Mesothelial cell of epicardium (in vitro differentiated cells): ENCODE measurements around the gene TCEANC2. TPM values are rescaled to one million over a fixed set of nuclear protein-coding genes. Genes with fewer than 3 reads are reported as not detected.
A peak's percentile ranks its signal among the peaks of the same experiment; 100 is the strongest.

Source experiments
- DNase-seq, 2 experiments: peaks; one replicate each; pipeline ENCODE4 v3.0.0; 2021; ENCODE audit warnings: low spot score in 2 of 2; ENCODE audit not compliant: unreplicated experiment in 2 of 2
- H3K27ac Mint-ChIP-seq: 2 replicates; pipeline ENCODE4 v1.8.0; 2021; ENCODE audit warnings: mixed read lengths
- H3K27me3 Mint-ChIP-seq: 2 replicates; pipeline ENCODE4 v1.8.0; 2021; ENCODE audit warnings: low read depth, mixed read lengths
- H3K36me3 Mint-ChIP-seq: 2 replicates; pipeline ENCODE4 v1.8.0; 2021; ENCODE audit warnings: mixed read lengths
- H3K4me1 Mint-ChIP-seq: 2 replicates; pipeline ENCODE4 v1.8.0; 2021; ENCODE audit warnings: mixed read lengths
- H3K4me3 Mint-ChIP-seq: 2 replicates; pipeline ENCODE4 v1.8.0; 2021; ENCODE audit warnings: mild to moderate bottlenecking, moderate library complexity, mixed read lengths
- H3K9me3 Mint-ChIP-seq: 2 replicates; pipeline ENCODE4 v1.8.0; 2021; ENCODE audit warnings: mixed read lengths
- CTCF ChIP-seq: fragments of 200-600 bp; sonication (generic); IDR thresholded peaks from one replicate; pipeline ENCODE4 v1.5.0; 2021; ENCODE audit warnings: antibody characterized with exemption; ENCODE audit not compliant: unreplicated experiment
- total RNA-seq: library from RNA; stranded (reverse); gene quantifications from 3 replicates; pipeline ENCODE4 v1.2.1, GENCODE V29; 2021

The TCEANC2 gene
- total RNA-seq, 1 donor from 2014 or later, result 7.8 TPM

DNA sequence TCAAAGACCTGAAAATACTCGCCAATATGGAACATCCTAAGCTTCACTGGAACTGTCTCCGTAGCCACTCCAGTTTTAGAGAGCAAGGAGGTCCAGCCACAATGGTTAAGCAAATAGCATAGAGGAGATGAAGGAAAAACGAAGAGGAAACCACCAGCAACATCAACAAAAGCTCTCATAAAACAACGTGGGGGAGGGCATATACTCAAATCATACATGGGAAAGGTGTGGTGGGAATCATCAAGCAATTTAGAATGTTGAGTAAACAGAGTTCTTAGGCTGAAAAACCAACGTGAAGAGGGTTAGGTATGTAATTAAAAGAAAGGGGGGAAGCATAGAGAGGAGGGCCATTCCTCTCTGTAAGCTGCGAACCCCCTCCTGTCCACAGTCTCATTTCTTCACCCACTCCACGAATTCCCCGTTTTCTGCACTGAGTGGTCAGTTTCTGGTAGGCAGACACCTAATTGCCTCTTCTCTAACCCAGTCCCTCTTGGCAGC is 1.4 kb upstream of the TCEANC2 start:
- DNase-seq, result no peak
- peaks cover 20% of the 10 kb centered on the region for H3K4me1 Mint-ChIP-seq
- no peak for TF ChIP-seq CTCF
- no peak overlapping the region for H3K4me3 Mint-ChIP-seq
- H3K9me3 Mint-ChIP-seq, result no peaks in the 10 kb centered on the region
- no peaks in the 10 kb centered on the region for H3K27me3 Mint-ChIP-seq
- H3K27ac Mint-ChIP-seq, result no peak overlapping the region
- H3K36me3 Mint-ChIP-seq, result no peaks in the 10 kb centered on the region

DNA sequence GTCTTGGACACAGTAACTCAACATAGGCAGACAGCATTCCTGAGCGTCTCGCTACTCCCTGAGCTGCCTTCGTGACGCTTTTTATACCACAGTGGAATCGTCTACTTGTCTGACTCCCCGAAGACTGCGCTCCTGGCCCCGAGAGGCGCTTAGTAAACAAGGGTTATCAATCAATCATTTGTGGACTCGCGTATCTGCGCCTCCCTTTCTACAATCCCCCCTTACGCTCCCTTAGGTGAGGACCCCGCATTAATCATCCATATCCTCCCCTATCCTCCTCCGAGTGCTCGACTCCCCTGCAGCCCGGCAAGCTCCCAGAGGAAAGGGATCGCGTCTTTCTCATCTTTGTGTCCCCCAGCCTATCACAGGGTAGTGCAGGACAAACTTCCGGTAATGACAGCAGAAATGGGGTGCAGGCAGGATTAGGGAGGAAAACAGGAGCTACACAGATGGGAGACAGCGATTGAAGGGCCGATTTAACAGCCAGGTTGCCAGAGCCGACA is 926 bp upstream of the TCEANC2 start:
- no peak overlapping the region for H3K4me3 Mint-ChIP-seq
- DNase-seq, result peak; percentile 37 to 61

GRCh38 chr1:54053745-54054437 is 483 bp downstream of the TCEANC2 start:
- H3K4me3 Mint-ChIP-seq, result no peak overlapping the region
- H3K36me3 Mint-ChIP-seq, result peaks cover 1% of the 10 kb centered on the region
- H3K4me1 Mint-ChIP-seq, result peaks cover 15% of the 10 kb centered on the region
- H3K27ac Mint-ChIP-seq, result no peak overlapping the region
- no peak for TF ChIP-seq CTCF
- no peaks in the 10 kb centered on the region for H3K9me3 Mint-ChIP-seq
- H3K27me3 Mint-ChIP-seq, result no peaks in the 10 kb centered on the region
- DNase-seq, result no peak

More for the DNA sequence above, 926 bp upstream of the TCEANC2 start:
- TF ChIP-seq CTCF, result no peak
- Mint-ChIP-seq H3K36me3 (no peaks in the 10 kb centered on the region), H3K27ac (no peak overlapping the region), H3K27me3 (no peaks in the 10 kb centered on the region), H3K4me1 (peaks cover 15% of the 10 kb centered on the region), H3K9me3 (no peaks in the 10 kb centered on the region)

GRCh38 chr1:54054438-54054749 is 986 bp downstream of the TCEANC2 start:
- peaks cover 3% of the 10 kb centered on the region for H3K36me3 Mint-ChIP-seq
- peaks cover 15% of the 10 kb centered on the region for H3K4me1 Mint-ChIP-seq
- TF ChIP-seq CTCF, result no peak
- H3K9me3 Mint-ChIP-seq, result no peaks in the 10 kb centered on the region
- H3K27ac Mint-ChIP-seq, result no peak overlapping the region
- no peaks in the 10 kb centered on the region for H3K27me3 Mint-ChIP-seq
- no peak overlapping the region for H3K4me3 Mint-ChIP-seq
- DNase-seq, result no peak

DNA sequence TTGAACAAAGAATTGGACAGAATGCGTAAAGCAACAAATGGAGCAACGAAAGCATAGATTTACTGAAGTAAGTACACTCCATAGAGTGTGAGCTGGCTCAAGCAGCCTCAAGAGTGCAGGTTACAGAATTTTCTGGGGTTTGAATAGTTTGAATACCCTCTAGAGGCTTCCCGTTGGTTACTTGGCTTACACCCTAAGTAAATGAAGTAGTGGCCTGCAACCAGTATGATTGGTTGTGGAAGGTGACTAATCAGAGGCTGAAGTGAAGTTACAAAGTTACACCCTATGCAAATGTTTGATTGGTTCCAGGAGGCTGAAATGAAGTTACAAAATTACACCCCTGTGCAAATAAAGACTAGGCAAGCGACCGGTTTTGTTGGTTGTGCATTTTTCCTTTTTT is 10.9 kb downstream of the TCEANC2 start:
- Mint-ChIP-seq H3K27me3 (no peaks in the 10 kb centered on the region), H3K36me3 (peaks cover 11% of the 10 kb centered on the region), H3K4me1 (no peaks in the 10 kb centered on the region), H3K9me3 (peaks cover 4% of the 10 kb centered on the region), H3K27ac (no peak overlapping the region), H3K4me3 (no peak overlapping the region)
- TF ChIP-seq CTCF, result no peak
- no peak for DNase-seq

DNA sequence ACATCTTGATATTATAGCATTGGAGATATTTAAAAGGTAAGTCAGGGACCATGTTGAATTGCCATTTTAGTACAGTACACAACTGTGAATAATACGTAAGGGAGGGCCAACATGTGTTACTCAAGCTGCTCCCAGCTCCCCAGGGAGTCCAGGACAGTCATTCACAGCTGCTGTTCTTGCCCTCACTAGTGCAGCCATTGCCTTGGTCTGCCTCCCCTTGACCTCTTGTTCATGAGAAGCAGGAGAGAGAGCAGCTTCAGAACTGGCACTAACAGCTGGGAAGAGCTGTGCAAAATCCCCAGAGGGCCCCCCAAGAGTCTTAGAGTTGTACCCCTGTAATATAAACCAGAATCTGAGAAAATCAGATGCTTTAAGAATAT is 16.4 kb downstream of the TCEANC2 start:
- Mint-ChIP-seq H3K9me3 (peaks cover 4% of the 10 kb centered on the region), H3K4me1 (no peaks in the 10 kb centered on the region), H3K27me3 (no peaks in the 10 kb centered on the region), H3K36me3 (peaks cover 12% of the 10 kb centered on the region), H3K27ac (no peak overlapping the region), H3K4me3 (no peak overlapping the region)
- no peak for TF ChIP-seq CTCF
- DNase-seq, result no peak
